Measurements from ENCODE around the gene SLC25A36.

SLC25A36 gene

DNA sequence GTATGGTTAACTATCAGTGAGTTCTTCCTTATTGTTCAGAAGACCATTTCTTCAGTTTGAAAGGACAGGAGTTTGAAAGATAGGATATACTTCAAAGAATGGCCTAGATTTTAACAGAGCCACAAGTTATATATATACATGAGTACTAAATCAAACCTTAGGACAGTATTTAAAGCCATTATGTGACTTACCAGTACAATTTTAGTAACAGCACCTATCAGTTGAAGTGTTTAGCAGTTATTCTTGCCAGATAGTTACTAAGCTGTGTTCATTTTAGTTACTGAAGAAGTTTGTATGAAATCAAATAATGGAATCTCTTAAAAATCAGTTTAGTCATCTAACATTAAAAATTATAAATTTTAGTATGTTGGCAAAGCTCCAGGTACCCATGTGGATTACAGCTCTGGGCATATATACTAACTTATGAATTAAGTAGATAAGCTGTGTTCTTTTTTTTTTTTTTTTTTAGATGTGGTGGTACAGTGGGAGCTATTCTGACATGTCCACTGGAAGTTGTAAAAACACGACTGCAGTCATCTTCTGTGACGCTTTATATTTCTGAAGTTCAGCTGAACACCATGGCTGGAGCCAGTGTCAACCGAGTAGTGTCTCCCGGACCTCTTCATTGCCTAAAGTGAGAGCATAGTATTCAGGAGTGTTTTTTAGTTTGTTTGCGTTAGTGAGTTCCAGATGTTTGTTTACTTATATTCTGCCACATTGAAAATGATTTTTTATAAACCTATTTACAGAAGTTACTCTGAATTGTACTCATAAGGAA, 14.6 kb downstream of the SLC25A36 start:
- TF ChIP-seq FOXP2 (optimal IDR thresholded peaks at IDR 0.05; ENCODE audit: borderline replicate concordance, extremely low read depth, extremely low read length, insufficient read depth): no peak
- TF ChIP-seq TAF1 (IDR thresholded peaks at IDR 0.05; ENCODE audit: borderline replicate concordance, insufficient read depth, low read length): no peak
- TF ChIP-seq SIN3A (IDR thresholded peaks at IDR 0.05; ENCODE audit: borderline replicate concordance, insufficient read depth, low read length): no peak
- TF ChIP-seq POLR2AphosphoS5 (IDR thresholded peaks at IDR 0.05; ENCODE audit: low read depth, low read length): no peak
- TF ChIP-seq, protein P1, sequence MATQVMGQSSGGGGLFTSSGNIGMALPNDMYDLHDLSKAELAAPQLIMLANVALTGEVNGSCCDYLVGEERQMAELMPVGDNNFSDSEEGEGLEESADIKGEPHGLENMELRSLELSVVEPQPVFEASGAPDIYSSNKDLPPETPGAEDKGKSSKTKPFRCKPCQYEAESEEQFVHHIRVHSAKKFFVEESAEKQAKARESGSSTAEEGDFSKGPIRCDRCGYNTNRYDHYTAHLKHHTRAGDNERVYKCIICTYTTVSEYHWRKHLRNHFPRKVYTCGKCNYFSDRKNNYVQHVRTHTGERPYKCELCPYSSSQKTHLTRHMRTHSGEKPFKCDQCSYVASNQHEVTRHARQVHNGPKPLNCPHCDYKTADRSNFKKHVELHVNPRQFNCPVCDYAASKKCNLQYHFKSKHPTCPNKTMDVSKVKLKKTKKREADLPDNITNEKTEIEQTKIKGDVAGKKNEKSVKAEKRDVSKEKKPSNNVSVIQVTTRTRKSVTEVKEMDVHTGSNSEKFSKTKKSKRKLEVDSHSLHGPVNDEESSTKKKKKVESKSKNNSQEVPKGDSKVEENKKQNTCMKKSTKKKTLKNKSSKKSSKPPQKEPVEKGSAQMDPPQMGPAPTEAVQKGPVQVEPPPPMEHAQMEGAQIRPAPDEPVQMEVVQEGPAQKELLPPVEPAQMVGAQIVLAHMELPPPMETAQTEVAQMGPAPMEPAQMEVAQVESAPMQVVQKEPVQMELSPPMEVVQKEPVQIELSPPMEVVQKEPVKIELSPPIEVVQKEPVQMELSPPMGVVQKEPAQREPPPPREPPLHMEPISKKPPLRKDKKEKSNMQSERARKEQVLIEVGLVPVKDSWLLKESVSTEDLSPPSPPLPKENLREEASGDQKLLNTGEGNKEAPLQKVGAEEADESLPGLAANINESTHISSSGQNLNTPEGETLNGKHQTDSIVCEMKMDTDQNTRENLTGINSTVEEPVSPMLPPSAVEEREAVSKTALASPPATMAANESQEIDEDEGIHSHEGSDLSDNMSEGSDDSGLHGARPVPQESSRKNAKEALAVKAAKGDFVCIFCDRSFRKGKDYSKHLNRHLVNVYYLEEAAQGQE (IDR thresholded peaks at IDR 0.05; ENCODE audit: insufficient read depth in 1 of 2, low read depth in 2 of 2, low read length in 2 of 2): no peak

DNA sequence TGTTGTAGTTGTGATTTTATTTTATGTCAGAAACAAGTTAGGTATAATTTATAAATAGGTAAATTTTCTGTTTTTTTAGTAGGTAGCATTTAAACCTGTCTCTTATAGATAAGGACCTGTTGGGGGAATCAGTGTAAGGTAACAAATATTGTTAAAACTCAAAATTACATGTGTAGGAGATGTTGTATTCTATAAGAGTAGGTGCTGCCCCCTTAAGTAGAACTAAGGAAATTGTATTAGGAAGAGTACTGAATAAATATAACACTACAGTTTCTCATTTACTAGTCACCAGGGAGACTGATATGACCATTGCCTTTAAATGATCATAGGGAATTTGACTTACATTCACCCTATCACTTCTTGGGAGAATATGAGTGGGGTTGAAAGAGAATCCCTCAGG, 31.2 kb downstream of the SLC25A36 start:
- TF ChIP-seq, protein P1 (IDR thresholded peaks at IDR 0.05; ENCODE audit: insufficient read depth in 1 of 2, low read depth in 2 of 2, low read length in 2 of 2): no peak
- TF ChIP-seq FOXP2 (optimal IDR thresholded peaks at IDR 0.05; ENCODE audit: borderline replicate concordance, extremely low read depth, extremely low read length, insufficient read depth) (no peak), SIN3A (IDR thresholded peaks at IDR 0.05; ENCODE audit: borderline replicate concordance, insufficient read depth, low read length) (no peak)

DNA sequence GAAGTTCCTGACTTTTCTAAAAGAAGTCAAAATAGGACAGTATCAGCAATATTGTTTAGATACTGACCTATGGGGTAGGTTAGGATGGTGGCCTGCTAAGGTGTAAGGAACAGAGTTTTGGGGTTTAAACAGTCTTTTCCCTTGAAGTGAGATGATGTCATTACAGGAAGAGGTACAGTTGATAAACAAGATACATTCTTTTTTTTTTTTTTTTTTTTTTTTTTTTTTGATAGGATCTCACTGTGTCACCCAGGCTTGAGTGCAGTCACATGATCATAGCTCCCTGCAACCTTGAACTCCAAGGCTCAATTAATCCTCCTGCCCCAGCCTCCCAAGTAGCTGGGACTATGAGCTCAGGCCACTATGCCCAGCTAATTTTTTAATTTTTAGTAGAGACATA, 33.3 kb downstream of the SLC25A36 start:
- no peak for TF ChIP-seq FOXP2 (optimal IDR thresholded peaks at IDR 0.05; ENCODE audit: borderline replicate concordance, extremely low read depth, extremely low read length, insufficient read depth)
- TF ChIP-seq POLR2AphosphoS5 (IDR thresholded peaks at IDR 0.05; ENCODE audit: low read depth, low read length): no peak
- no peak for TF ChIP-seq SIN3A (IDR thresholded peaks at IDR 0.05; ENCODE audit: borderline replicate concordance, insufficient read depth, low read length)
- no peak for TF ChIP-seq TAF1 (IDR thresholded peaks at IDR 0.05; ENCODE audit: borderline replicate concordance, insufficient read depth, low read length)
- TF ChIP-seq, protein P1 (IDR thresholded peaks at IDR 0.05; ENCODE audit: insufficient read depth in 1 of 2, low read depth in 2 of 2, low read length in 2 of 2): no peak

DNA sequence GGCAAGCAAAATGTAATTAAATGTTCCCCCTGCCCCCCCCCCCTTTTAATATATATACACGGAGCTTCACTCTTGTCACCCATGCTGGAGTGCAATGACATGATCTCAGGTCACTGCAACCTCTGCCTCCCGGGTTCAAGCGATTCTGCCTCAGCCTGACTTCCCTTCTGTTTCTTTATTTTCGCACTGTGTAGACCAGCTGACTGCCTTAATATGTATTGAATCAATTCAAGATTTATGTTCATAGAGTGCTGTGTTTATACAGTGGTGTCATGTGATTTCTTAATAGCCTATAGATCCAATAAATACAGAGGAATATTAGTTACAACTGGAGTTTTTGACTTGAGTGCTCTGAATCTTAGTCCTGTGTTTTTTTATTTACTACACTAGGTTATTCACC, 39.0 kb downstream of the SLC25A36 start:
- TF ChIP-seq SIN3A (IDR thresholded peaks at IDR 0.05; ENCODE audit: borderline replicate concordance, insufficient read depth, low read length) (no peak), TAF1 (IDR thresholded peaks at IDR 0.05; ENCODE audit: borderline replicate concordance, insufficient read depth, low read length) (no peak), FOXP2 (optimal IDR thresholded peaks at IDR 0.05; ENCODE audit: borderline replicate concordance, extremely low read depth, extremely low read length, insufficient read depth) (no peak), POLR2AphosphoS5 (IDR thresholded peaks at IDR 0.05; ENCODE audit: low read depth, low read length) (no peak)
- TF ChIP-seq, protein P1 (IDR thresholded peaks at IDR 0.05; ENCODE audit: insufficient read depth in 1 of 2, low read depth in 2 of 2, low read length in 2 of 2): no peak

Data from PFSK-1 (cell line).